ENCODE data around the gene SS18L1. TPM values are rescaled to one million over a fixed set of nuclear protein-coding genes. Genes with fewer than 3 reads are reported as not detected.

SS18L1 gene
- total and polyA plus RNA-seq, 2 experiments from 2014 or later: 6.5 to 32.6 TPM

DNA sequence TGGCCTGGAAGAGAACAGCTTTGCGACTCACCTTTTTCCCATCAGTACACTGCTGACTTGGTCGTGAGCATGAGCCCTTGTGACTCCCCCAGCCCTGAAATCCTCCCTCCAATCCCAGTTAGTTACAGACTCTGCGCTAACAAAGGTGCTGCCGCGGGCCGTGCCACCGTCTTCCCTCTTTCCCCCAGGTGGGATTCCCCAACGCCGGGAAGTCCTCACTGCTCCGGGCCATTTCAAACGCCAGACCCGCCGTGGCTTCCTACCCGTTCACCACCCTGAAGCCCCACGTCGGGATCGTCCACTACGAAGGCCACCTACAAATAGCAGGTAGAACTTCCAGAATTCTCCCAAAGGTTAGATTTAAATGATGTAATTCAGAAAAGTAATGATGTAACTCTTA lies 55.4 kb downstream of the SS18L1 start (continued):
- TF ChIP-seq, protein P1, sequence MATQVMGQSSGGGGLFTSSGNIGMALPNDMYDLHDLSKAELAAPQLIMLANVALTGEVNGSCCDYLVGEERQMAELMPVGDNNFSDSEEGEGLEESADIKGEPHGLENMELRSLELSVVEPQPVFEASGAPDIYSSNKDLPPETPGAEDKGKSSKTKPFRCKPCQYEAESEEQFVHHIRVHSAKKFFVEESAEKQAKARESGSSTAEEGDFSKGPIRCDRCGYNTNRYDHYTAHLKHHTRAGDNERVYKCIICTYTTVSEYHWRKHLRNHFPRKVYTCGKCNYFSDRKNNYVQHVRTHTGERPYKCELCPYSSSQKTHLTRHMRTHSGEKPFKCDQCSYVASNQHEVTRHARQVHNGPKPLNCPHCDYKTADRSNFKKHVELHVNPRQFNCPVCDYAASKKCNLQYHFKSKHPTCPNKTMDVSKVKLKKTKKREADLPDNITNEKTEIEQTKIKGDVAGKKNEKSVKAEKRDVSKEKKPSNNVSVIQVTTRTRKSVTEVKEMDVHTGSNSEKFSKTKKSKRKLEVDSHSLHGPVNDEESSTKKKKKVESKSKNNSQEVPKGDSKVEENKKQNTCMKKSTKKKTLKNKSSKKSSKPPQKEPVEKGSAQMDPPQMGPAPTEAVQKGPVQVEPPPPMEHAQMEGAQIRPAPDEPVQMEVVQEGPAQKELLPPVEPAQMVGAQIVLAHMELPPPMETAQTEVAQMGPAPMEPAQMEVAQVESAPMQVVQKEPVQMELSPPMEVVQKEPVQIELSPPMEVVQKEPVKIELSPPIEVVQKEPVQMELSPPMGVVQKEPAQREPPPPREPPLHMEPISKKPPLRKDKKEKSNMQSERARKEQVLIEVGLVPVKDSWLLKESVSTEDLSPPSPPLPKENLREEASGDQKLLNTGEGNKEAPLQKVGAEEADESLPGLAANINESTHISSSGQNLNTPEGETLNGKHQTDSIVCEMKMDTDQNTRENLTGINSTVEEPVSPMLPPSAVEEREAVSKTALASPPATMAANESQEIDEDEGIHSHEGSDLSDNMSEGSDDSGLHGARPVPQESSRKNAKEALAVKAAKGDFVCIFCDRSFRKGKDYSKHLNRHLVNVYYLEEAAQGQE (IDR thresholded peaks at IDR 0.05; ENCODE audit: unreplicated experiment): no peak
- TF ChIP-seq NANOG (IDR thresholded peaks at IDR 0.05; ENCODE audit: borderline replicate concordance) (no peak), EZH2 (IDR thresholded peaks at IDR 0.05; ENCODE audit: low read depth, unreplicated experiment) (no peak), POLR2AphosphoS5 (IDR thresholded peaks at IDR 0.05; ENCODE audit: low read depth) (no peak), STAT1 (IDR thresholded peaks at IDR 0.05; ENCODE audit: unreplicated experiment) (no peak)
- TF ChIP-seq, protein P2, sequence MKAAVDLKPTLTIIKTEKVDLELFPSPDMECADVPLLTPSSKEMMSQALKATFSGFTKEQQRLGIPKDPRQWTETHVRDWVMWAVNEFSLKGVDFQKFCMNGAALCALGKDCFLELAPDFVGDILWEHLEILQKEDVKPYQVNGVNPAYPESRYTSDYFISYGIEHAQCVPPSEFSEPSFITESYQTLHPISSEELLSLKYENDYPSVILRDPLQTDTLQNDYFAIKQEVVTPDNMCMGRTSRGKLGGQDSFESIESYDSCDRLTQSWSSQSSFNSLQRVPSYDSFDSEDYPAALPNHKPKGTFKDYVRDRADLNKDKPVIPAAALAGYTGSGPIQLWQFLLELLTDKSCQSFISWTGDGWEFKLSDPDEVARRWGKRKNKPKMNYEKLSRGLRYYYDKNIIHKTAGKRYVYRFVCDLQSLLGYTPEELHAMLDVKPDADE (IDR thresholded peaks at IDR 0.05): no peak

DNA sequence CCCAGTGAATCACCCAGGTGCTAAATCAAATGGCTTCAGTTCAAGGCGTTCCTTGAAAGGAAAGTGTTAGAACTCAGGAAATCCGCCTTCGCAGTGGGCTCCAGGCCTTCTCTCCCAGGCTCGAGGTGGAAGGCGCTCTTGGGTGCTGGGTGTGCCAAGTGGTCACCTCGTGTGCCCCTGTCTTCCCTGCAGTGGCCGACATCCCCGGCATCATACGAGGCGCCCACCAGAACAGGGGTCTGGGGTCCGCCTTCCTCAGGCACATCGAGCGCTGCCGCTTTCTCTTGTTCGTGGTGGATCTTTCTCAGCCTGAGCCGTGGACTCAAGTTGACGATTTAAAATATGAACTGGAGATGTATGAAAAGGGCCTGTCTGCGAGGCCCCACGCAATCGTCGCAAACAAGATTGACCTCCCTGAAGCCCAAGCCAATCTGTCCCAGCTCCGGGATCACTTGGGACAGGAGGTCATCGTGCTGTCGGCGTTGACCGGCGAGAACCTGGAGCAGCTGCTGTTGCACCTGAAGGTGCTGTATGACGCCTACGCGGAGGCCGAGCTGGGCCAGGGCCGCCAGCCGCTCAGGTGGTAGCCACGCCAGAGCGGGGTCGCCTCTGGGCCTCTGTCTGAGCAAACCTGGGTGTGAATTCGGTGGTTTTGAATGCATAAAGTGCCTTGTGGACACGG lies 57.1 kb downstream of the SS18L1 start:
- H3K4me2 ChIP-seq: no peak overlapping the region
- no peak overlapping the region for H3K4me3 ChIP-seq
- no peaks in the 10 kb centered on the region for H3K79me2 ChIP-seq (replicated peaks; ENCODE audit: insufficient read depth)
- H3F3A ChIP-seq (replicated peaks; ENCODE audit: low read depth): no peaks in the 10 kb centered on the region
- H3K27me3 ChIP-seq (ENCODE audit: insufficient read depth): no peaks in the 10 kb centered on the region
- H3K36me3 Mint-ChIP-seq (ENCODE audit: low read depth): peaks cover 45% of the 10 kb centered on the region
- TF ChIP-seq EZH2phosphoT487 (IDR thresholded peaks at IDR 0.05; ENCODE audit: unreplicated experiment) (no peak), CREB1 (CRISPR knock-in tag; IDR thresholded peaks at IDR 0.05; ENCODE audit: low read depth) (no peak), POLR2AphosphoS5 (IDR thresholded peaks at IDR 0.05; ENCODE audit: low read depth) (no peak)
- TF ChIP-seq, protein P3, sequence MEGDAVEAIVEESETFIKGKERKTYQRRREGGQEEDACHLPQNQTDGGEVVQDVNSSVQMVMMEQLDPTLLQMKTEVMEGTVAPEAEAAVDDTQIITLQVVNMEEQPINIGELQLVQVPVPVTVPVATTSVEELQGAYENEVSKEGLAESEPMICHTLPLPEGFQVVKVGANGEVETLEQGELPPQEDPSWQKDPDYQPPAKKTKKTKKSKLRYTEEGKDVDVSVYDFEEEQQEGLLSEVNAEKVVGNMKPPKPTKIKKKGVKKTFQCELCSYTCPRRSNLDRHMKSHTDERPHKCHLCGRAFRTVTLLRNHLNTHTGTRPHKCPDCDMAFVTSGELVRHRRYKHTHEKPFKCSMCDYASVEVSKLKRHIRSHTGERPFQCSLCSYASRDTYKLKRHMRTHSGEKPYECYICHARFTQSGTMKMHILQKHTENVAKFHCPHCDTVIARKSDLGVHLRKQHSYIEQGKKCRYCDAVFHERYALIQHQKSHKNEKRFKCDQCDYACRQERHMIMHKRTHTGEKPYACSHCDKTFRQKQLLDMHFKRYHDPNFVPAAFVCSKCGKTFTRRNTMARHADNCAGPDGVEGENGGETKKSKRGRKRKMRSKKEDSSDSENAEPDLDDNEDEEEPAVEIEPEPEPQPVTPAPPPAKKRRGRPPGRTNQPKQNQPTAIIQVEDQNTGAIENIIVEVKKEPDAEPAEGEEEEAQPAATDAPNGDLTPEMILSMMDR (conservative IDR thresholded peaks at IDR 0.05; ENCODE audit: low read depth in 2 of 2): no peak
- TF ChIP-seq, protein P4, sequence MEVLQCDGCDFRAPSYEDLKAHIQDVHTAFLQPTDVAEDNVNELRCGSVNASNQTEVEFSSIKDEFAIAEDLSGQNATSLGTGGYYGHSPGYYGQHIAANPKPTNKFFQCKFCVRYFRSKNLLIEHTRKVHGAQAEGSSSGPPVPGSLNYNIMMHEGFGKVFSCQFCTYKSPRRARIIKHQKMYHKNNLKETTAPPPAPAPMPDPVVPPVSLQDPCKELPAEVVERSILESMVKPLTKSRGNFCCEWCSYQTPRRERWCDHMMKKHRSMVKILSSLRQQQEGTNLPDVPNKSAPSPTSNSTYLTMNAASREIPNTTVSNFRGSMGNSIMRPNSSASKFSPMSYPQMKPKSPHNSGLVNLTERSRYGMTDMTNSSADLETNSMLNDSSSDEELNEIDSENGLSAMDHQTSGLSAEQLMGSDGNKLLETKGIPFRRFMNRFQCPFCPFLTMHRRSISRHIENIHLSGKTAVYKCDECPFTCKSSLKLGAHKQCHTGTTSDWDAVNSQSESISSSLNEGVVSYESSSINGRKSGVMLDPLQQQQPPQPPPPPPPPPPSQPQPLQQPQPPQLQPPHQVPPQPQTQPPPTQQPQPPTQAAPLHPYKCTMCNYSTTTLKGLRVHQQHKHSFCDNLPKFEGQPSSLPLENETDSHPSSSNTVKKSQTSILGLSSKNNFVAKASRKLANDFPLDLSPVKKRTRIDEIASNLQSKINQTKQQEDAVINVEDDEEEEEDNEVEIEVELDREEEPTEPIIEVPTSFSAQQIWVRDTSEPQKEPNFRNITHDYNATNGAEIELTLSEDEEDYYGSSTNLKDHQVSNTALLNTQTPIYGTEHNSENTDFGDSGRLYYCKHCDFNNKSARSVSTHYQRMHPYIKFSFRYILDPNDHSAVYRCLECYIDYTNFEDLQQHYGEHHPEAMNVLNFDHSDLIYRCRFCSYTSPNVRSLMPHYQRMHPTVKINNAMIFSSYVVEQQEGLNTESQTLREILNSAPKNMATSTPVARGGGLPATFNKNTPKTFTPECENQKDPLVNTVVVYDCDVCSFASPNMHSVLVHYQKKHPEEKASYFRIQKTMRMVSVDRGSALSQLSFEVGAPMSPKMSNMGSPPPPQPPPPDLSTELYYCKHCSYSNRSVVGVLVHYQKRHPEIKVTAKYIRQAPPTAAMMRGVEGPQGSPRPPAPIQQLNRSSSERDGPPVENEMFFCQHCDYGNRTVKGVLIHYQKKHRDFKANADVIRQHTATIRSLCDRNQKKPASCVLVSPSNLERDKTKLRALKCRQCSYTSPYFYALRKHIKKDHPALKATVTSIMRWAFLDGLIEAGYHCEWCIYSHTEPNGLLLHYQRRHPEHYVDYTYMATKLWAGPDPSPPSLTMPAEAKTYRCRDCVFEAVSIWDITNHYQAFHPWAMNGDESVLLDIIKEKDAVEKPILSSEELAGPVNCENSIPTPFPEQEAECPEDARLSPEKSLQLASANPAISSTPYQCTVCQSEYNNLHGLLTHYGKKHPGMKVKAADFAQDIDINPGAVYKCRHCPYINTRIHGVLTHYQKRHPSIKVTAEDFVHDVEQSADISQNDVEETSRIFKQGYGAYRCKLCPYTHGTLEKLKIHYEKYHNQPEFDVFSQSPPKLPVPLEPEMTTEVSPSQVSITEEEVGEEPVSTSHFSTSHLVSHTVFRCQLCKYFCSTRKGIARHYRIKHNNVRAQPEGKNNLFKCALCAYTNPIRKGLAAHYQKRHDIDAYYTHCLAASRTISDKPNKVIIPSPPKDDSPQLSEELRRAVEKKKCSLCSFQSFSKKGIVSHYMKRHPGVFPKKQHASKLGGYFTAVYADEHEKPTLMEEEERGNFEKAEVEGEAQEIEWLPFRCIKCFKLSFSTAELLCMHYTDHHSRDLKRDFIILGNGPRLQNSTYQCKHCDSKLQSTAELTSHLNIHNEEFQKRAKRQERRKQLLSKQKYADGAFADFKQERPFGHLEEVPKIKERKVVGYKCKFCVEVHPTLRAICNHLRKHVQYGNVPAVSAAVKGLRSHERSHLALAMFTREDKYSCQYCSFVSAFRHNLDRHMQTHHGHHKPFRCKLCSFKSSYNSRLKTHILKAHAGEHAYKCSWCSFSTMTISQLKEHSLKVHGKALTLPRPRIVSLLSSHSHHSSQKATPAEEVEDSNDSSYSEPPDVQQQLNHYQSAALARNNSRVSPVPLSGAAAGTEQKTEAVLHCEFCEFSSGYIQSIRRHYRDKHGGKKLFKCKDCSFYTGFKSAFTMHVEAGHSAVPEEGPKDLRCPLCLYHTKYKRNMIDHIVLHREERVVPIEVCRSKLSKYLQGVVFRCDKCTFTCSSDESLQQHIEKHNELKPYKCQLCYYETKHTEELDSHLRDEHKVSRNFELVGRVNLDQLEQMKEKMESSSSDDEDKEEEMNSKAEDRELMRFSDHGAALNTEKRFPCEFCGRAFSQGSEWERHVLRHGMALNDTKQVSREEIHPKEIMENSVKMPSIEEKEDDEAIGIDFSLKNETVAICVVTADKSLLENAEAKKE (CRISPR knock-in tag; IDR thresholded peaks at IDR 0.05): no peak
- H3K36me3 ChIP-seq (ENCODE audit: insufficient read depth): no peaks in the 10 kb centered on the region; the same call in 1 of the 2 replicates
- H3K4me1 Mint-ChIP-seq: no peaks in the 10 kb centered on the region; the same call in 2 of the 3 replicates
- no peaks in the 10 kb centered on the region for H3K9me3 Mint-ChIP-seq
- H2AFZ ChIP-seq: no peak overlapping the region
- H3K4me1 ChIP-seq (ENCODE audit: insufficient read depth): no peaks in the 10 kb centered on the region
- no peaks in the 10 kb centered on the region for H3K9me2 ChIP-seq (ENCODE audit: insufficient read depth)
- no peak overlapping the region for H3K27ac Mint-ChIP-seq
- no peak overlapping the region for H3K4me3 Mint-ChIP-seq
- no peak for ATAC-seq
- H4K20me1 ChIP-seq (replicated peaks; ENCODE audit: insufficient read depth): no peaks in the 10 kb centered on the region
- peaks cover 2% of the 10 kb centered on the region for H3K27me3 Mint-ChIP-seq (ENCODE audit: insufficient read depth, low read depth, poor library complexity)
- H3K27ac ChIP-seq (ENCODE audit: low read depth): no peak overlapping the region
- no peak for DNase-seq (ENCODE audit: low spot score)
